NCI-H226 (cell line): ENCODE results near the gene MEOX1.

Experiments used
- DNase-seq: peaks from one replicate; pipeline ENCODE4 v3.0.0-alpha.2; 2015

MEOX1 gene

DNA sequence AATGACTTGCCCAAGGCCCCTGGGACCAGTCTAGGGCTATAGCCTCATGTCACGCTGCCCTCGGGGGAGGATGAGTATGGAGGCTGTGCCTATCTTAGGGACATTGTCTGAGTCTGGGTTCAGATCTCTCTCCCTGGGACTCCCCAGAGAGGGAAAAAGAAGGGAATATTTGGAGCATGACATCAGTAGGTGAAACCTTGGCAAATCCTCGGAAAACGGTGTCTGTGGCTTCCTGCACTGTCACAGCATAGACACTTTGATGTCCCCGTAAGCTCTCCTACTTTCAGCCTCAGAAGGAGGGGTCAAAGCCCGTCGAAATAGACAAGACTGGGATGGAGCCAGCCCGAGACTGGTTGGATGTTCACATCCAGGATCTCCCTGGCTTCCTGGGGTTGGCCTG lies 11.3 kb downstream of the MEOX1 start:
- no peak for DNase-seq

DNA sequence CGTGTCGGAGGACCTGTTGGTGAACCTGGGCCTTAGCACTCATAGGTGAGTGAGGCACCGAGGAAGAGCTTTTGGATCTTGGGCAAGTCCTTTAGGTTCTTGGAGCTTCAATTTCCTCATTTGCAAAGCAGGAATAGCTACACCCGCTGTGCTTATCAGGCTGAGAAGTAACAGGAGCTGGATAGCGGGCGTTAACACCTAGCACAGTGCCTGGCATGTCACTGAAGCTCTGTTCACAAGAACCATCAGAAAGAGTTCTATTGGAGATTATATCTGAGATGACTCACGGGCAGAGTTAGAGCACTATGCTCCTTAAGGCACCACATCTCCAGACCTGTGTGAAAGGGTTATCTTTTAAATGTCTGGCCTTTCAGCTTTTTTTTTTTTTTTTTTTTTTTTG lies 12.8 kb downstream of the MEOX1 start:
- no peak for DNase-seq

DNA sequence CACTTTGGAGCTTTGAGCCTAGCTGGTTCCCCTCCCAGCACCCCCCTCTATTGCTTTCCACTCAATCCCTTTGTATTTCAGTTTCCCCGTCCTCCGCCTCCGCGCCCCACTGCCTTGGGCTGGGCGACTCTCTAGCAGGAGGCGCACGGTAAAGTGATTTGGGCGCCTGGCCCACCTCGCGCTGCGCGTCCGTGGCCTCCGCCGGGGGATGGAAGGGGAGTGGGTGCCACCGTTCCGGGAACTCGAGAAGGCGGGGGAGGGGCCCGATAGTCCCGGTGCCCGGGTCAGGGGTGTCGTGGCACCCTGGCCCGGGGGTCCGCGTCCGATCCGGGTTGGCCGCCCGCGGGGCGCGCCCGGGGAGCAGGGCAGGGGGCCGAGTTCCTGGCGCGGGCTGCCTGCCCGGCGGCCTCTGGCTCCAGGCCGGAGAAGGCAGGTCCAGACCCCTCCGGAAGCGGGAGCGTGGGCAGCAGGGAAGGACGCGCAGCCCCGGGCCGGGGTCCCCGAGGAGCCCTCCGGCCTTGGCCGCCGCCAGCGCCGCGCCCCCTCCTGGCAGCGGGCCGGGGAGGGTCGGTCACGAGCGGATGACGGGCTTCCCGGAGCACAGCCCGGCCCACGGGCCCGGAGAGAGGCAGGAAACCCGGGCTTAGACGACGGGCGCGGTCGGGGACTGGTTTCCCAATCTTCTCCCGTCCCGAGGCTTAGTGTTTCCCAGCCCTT lies 15.8 kb downstream of the MEOX1 start:
- DNase-seq = no peak

DNA sequence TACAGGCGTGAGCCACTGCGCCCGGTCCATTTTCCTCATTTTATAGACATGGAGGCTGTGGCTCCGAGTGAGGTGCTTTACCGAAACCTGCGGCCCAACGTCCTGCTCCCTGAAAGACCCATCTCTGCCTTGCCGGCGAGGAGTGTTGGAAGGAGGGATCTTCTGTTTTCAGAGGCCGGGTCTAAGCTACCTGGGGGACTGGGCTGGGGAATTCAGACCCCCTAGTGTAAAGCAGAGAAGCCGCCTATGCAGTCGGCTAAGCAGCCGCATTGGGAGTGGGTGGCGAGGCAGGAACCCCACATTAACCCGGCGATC lies 16.3 kb downstream of the MEOX1 start:
- DNase-seq = no peak

DNA sequence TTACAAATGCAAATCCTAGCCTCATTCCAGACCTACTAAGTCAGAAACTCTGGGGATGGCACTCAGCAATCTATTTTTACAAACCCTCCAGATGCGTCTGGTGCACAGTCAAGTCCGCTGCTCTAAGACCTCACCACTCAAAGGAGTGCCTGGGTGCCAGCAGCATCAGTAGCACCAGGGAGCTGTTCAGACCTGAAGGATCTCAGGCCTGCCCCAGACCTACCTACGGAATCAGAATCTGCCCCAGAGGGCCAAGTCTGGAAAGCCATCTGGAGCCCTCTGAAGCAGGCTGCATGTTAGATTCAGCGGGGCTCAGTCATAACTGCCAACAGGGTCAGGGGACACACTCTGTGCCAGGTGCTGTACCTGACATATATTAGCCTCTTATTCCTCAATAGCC lies 17.6 kb downstream of the MEOX1 start:
- no peak for DNase-seq

DNA sequence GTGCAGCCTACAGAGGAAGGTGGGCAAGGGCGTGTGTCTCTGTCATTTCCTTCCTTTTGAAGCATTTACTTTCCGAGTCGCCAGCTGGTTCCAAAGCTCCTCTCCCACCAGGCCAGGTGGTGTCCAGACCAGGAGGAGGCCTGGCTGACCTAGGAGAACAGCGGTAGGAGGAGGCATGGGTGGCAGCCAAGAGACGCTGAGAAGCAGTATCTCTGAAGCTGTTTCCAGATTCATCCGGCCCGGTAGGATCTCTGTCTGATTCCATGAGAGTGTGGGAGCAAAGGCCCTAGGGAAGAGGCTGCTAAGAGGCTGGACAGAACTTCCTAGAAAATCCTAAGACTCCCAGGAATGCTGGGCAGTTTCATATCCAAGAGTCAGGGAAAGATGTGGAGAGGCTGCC lies 20.3 kb downstream of the MEOX1 start:
- no peak for DNase-seq

DNA sequence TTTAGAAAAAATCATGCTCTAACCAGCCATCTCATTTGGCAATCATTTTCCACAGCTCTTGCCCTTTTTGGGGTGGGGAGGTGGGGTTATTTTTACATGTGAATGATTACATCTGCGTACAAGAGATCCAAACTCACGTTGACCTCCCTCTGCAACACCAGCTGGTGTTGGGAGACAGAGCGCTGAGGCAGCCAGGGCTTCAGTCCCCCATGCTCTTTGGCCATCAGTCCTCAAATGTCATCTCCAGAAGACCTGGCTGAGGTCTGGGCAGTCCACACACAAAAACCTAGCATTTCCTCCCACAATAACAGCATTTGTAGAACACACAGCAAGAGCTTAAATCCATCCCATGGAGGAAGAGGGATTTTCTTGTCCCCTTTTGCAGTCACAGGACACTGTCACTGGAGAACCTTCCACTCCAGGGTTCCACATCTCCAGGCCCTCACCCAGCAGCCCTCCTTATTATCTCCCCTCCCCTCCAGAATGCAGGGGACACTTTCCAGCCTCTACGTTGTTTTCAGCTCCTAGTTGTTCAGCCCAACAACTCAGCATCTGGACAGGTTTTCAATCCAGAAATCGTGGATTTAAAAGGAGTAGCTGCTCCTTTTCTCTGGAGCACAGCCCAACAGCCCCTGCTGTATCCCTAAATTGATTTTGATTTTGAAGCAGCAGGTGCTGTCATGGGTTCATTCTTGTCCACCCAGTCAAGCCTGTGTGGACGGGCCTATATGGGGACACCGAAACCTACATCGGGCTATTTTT lies 21.1 kb downstream of the MEOX1 start:
- no peak for DNase-seq

DNA sequence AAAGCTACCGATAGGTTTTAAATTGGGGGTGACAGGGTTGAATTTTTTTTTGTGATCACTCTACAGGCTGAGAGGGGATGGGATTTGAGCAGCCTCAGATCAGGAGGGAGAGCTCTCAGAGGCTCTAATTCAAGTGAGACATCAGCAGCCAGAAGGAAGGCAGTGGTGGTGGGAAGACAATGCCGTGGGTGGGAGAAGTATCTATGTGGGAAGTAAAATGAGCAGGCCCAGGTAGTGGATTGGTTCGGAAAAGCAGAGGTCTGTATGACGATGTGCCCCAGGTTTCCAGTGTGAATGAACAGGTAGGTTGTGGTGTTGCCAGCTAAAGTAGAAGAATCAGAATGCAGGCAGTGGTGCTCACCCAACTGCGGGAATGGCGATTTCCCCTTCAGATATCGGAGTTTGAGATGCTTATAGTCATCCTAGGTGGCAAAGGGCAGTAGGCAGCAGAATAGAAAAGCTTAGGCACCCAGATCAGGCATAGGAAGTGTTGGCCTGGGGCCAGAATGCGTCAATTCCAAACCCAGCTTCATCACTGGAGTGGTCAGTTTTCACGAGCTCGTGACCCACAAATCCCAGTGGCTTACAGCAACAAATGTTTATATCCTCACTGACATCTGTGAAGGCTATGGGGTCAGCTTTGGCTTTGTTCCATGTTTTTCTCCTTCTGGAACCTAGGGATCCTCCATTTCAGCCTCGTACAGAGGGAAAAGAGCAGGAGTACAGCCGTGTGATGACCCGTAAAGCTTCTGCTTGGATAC lies 24.0 kb downstream of the MEOX1 start:
- no peak for DNase-seq

DNA sequence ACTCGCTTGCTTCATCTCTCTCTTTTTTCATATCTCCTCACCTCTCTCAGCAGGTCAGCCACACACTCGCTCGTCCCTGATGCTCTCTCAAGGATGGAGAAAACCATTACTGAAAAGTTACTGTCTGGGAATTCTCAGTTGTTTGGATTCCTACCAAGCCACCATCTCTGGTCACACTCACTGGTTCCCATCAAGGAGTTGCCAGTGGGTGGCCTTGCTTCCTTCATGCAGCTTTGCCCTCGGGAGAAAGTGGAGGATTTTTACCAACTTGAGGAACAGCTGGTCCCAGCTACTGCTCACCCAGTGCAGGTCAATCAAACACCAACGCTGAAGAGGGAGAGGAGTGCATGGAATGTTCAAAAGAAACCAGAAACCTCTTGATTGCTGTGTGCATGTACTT lies 25.3 kb downstream of the MEOX1 start:
- DNase-seq = no peak

DNA sequence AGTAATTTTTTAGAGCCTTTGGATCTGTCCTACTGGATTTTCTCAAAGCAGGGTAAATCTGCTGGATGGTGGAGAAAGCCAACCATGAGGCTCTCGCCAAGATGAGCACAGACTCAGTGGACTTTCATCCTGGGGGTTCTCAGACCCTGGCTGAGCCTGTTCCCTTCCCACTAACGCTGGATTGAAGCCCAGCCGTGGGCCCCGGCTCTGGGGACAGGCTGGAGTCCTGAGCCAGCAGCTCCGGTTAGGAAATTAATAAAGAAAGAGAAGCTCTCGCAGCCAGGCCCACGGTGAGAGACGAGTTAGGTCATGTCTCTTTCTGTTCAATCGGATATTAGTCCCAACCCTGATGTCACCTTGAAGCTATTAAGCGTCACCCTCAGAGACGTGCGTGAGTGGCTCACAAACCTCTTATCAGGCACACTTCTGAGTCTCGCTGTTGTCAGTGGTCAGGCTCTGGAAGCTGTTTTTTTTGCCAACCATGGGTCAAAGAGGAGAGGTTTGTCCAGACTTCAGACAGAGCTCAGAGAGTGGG lies 27.1 kb downstream of the MEOX1 start:
- no peak for DNase-seq

DNA sequence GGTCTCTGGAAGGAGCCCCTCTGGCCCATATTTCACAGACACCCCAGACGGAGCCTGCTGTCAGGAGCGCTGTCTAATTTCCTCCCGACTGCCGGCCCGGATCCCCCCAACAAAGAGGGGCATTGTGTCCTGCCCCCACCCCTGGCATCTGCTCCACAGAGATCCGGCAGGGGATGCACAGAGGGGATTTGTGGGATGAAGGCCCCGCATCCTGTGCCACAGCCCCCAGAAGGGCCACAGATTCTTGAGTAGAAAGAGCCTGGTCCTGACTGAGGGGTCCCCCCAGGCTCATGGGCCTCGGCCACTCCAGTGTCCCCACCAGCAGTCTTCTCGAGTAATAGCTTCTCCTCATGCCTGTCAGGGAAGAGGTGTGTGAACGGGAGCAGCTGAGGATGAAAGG lies 29.5 kb downstream of the MEOX1 start:
- DNase-seq = no peak

DNA sequence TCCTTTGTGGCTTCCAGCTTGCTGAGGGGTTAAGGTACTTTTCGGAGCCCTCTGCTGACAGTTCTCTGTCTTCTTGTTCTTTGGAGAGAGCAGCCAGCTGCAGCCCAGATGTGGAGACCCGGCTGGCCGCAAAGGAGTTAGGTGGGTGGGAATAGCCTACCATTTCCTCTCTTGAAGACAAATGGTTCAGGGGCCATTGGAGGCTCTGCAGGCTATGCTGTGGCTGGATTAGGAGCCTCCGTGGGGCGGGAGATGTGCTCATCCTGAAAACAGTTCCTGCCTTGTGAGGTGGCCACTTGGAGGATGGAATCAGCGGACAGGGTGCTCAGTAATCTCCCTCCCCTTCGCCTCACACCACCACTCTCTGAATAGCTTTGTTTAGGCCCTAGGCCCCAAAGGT lies 30.3 kb downstream of the MEOX1 start:
- no peak for DNase-seq

DNA sequence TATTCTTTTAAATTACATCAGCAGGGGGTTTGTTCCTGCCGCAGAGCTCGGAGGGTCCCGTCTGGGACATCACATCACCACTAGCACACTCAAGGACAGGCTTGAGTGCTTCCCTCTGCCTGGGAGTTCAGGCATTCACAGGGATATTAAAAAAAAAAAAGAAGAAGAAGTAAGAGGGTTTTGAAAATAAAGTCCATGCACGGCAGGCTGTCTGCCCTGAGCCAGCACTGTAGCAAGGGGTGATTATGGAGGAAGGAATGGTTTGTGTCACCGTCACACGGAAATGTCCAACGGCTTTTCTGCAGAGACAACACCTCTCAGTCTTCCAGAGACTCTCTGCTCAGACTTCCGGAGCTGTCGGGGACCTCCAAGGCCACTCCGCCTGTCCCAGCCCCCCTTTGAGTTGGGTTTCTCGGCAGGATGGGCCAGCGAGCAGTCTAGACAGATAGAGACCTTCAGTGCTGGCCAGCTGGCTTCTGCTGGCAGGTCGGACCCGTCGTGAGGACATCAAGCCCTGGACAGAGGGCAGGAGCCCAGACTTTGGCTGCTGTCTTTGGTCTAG lies 33.6 kb downstream of the MEOX1 start:
- no peak for DNase-seq

DNA sequence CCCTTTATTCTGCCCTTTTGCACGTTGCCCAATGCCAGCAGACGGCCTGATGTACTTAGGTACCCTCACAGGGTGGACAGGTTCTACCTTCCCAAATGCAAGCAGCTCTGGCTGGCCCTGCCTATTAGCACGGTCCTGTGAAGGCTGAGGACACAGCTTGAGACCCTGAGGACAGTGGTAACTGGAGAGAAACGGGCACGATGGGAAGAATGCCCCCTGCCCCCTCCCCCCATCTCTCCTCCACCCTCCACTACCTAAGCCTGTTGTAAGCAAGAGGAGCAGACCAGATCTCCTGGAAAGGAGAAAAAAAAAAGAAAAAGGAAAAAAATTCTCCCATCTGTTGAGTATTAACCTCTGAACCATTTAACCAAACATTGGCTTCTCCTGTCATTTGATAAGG lies 34.1 kb downstream of the MEOX1 start:
- DNase-seq = no peak

DNA sequence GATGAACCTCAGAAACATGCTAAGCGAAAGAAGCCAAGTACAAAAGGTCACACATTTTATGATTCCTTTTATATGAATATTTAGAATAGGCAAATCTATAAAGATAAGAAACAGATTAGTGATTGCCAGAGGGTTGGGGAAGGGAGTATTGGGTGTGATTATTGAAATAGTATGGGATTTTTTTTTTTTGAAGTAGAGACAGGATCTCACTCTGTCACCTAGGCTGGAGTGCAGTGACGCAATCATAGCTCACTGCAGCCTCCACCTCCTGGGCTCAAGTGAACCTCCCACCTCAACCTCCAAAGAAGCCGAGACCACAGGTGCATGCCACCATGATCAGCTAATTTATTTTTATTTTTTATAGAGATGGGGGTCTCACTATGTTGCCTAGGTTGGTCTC lies 35.7 kb downstream of the MEOX1 start:
- DNase-seq = no peak

DNA sequence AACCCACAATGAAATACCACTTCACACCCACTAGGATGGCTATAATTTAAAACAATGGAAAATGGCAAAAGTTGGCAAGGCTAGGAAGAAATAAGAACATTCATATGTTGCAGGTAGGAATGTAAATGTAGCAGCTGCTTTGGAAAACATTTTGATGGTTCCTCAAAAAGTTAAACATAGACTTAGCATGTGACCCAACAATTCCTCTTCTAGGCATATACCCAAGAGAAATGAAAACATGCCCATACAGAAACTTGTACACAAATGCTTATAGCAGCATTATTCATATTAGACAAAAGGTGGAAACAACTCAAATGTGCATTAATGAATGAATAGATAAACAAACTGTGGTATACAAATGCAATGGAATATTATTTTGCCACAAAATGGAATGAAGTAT lies 36.1 kb downstream of the MEOX1 start:
- DNase-seq = no peak

DNA sequence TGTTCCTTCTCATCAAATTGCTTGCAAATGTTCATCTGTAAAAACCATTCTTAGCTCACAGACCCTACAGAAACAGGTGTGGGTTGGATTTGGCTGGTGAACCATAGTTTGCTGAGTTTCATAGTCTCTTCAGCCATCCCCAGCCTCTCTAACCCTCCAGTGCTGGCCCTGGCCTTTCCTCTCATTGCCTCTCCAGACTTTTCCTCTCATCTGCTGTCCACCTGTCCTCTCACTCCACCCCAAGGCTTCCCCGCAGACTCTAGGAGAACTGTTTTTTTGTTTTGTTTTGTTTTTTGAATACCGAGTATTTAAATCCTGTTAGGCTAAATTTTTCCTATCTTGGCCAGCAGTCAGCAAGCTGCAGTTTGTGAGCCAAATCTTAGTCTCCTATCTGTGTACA lies 41.1 kb downstream of the MEOX1 start:
- DNase-seq = no peak

DNA sequence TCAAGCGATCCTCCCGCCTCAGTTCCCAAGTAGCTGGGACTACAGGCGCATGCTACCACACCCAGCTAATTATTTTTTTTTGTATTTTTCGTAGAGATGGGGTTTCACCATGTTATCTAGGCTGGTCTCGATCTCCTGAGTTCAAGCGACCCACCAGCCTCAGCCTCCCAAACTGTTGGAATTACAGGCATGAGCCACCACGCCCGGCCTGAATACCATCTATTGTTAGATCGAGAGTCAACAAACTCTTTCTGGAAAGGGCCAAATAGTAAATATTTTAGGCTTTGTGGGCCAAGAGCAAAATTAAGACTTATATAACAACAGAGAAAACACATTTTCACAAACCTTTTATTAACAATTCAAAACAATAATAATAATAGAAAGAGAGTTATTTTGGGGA lies 41.6 kb downstream of the MEOX1 start:
- DNase-seq = no peak

DNA sequence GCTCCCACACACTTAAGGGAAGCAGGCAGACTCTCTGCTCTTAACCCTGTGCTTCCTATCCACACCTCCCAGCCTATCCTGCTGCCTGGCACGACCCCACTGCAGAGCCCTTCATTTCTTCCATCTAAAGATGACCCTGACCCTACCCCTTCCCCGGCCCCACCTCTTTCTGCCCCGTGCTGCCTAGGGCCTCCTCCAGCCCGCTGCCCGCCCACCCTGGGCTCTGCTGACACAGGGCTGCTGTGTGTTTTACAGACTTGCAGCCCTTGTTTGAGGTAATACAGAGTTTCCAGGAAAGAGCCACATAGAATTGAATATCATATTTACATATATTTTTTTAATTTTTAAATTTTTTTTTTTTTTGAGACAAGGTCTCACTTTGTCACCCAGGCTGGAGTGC lies 42.0 kb downstream of the MEOX1 start:
- DNase-seq = no peak

DNA sequence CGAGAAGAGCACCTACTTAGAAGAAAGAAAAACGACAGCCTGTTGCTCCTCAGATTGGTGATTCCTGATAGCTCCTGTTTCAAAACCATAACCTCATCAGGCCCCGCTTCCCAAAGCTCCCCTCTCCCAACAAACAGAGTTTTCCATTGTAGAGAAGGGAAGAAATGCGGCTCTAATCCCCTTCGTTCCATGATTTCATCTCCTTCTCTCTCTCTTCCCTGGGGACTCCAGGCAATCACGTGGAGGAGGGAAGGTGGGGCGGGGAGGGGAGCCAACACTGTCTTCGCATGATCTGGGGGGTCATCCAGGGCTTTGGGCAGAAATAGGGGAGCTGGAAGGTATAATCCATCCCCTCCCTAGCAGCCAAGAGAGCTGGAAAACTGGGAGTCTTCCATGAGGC lies 43.4 kb downstream of the MEOX1 start:
- no peak for DNase-seq

DNA sequence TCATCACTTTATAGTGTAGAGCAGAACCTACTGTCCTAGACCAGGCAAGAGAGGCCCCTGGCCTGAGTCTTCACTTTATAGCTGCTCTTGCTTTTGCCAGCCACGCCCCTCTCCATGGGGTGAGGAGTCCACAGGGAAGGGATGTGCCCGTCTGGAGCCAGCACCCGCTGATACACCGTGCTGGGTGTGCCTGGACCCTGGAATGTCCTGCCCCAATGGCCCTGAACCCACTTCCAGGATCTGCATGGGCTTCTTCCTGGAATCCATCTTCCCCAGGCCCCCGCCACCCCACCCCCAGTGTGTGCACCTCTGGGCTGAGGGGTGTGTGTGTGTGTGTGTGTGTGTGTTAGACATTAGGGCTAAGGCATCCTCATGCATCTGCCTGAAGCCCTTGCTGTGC lies 44.9 kb downstream of the MEOX1 start:
- DNase-seq = no peak

DNA sequence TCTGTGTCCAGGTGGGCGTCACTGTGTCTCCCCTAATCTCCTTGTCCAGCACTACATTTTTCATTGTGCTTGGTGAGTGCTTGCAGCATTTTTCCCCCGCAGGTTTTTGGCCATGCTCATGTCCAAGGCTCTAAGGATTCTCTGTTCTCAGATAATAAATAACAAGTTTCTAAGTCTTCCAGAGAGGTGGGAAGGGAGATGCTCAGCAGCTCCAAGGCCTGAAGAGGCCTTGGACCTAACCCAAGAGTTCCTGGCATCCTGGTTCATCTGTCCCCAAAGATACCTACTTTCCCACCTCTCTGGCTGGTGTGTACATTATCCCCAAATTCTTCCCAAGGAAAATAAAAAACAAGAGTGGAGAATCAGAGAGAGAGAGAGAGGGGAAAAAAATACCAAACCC lies 45.3 kb downstream of the MEOX1 start:
- DNase-seq = no peak

DNA sequence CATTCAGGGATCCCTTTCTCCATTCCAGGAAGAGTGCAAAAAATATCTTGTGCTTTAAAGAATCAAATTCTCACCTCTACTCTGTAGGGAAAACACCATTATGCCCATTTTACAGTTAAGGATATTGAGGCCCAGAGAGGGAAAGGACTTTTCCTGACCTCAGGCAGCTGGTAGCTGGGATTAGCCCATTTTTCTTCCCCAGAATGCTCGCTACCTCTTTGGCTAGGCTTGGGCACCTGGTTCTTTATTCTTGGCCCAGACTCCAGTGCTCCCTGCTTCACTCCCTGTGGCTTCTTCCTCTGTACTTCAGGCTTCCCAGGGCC lies 45.7 kb downstream of the MEOX1 start:
- no peak for DNase-seq
